BE2C (cell line): Measurements from ENCODE around the gene BOC.

ENCODE experiments used
- DNase-seq: peaks from one replicate; pipeline ENCODE4 v3.0.0-alpha.2; 2020
- H3K27me3 ChIP-seq: fragments of 250-450 bp; sonication (Bioruptor Pico); 2 replicates; pipeline ENCODE4 v1.5.1; 2020; ENCODE audit warnings: mild to moderate bottlenecking
- H3K36me3 ChIP-seq: fragments of 250-450 bp; sonication (Bioruptor Pico); 2 replicates; pipeline ENCODE4 v1.5.1; 2020; ENCODE audit warnings: mild to moderate bottlenecking
- H3K4me1 ChIP-seq: fragments of 250-450 bp; sonication (Bioruptor Pico); 2 replicates; pipeline ENCODE4 v1.5.1; 2020
- H3K4me3 ChIP-seq: 2 replicates; pipeline ENCODE4 v1.5.1; 2011; ENCODE audit warnings: low read depth, low read length
- H3K9me3 ChIP-seq: fragments of 250-450 bp; sonication (Bioruptor Pico); 2 replicates; pipeline ENCODE4 v1.5.1; 2020
- TF ChIP-seq, protein P1 (sequence below): IDR thresholded peaks from 2 replicates; pipeline ENCODE4 v1.5.1; 2012; ENCODE audit warnings: mild to moderate bottlenecking, low read depth, low read length

The BOC gene

DNA sequence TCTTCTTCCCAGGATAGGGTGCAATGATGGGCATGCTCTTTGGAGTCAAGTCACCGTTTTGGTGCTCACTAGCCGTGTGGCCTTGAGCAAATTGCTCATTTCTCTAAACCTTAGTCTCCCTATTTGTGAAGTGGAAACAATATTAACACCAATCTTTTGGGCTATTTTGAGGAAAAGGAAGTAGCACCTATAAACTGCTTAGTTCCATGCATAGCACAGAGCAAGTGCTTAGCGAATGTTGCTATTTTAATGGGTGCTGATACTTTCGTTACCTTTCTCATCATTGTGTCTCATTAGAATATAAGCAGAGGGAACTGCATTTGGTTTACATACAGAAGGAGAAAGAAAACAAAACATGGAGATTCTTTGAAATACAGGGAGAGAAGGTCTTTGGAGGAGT, 66.1 kb downstream of the BOC start:
- Histone ChIP-seq H3K27me3 (no peaks in the 10 kb centered on the region), H3K36me3 (no peaks in the 10 kb centered on the region), H3K4me1 (peaks cover under 1% of the 10 kb centered on the region), H3K9me3 (no peaks in the 10 kb centered on the region), H3K4me3 (no peak overlapping the region)
- TF ChIP-seq, protein P1, sequence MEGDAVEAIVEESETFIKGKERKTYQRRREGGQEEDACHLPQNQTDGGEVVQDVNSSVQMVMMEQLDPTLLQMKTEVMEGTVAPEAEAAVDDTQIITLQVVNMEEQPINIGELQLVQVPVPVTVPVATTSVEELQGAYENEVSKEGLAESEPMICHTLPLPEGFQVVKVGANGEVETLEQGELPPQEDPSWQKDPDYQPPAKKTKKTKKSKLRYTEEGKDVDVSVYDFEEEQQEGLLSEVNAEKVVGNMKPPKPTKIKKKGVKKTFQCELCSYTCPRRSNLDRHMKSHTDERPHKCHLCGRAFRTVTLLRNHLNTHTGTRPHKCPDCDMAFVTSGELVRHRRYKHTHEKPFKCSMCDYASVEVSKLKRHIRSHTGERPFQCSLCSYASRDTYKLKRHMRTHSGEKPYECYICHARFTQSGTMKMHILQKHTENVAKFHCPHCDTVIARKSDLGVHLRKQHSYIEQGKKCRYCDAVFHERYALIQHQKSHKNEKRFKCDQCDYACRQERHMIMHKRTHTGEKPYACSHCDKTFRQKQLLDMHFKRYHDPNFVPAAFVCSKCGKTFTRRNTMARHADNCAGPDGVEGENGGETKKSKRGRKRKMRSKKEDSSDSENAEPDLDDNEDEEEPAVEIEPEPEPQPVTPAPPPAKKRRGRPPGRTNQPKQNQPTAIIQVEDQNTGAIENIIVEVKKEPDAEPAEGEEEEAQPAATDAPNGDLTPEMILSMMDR: no peak
- no peak for DNase-seq

DNA sequence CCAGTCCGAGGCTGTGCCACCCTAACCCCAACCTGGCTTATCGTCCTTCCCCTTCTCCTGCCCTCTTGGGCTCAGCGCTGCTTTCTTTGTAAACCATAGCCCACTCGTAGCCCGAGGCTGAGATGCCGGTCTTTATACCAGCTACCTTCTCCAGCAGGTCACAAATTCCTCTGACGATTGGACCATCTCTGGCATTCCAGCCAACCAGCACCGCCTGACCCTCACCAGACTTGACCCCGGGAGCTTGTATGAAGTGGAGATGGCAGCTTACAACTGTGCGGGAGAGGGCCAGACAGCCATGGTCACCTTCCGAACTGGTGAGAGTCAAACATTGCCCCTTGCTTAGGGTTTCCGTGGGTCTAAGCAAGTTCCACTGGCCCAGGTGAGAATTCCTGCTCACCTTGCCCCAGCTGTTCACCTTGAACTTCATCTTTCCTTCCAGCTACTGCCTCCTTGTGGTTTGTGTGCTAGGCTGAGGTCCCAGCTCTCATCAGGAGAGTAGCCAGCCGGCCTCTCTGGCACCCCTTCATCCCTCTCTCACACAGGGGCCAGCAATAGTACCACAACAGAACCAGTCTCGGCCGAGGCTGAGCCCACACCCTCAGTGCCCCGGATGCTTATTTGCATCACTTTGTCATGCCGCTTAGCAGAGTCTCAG, 66.7 kb downstream of the BOC start:
- Histone ChIP-seq H3K27me3 (no peaks in the 10 kb centered on the region), H3K9me3 (no peaks in the 10 kb centered on the region), H3K4me3 (no peak overlapping the region), H3K4me1 (no peaks in the 10 kb centered on the region), H3K36me3 (no peaks in the 10 kb centered on the region)
- TF ChIP-seq, protein P1: no peak
- no peak for DNase-seq

DNA sequence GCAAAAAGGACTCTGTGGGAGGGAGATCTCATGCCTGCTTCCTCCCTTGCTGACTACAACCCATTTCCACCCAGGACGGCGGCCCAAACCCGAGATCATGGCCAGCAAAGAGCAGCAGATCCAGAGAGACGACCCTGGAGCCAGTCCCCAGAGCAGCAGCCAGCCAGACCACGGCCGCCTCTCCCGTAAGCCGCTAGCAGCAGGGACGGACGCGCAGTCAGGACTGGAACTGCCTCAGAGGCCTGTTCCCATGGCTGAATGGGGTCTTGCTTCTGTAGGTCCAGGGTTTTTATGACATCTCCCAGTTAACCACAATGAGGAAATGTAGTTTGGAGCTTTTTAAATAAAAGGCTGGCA, 67.2 kb downstream of the BOC start:
- H3K4me3 ChIP-seq: no peak overlapping the region
- DNase-seq: no peak
- H3K4me1 ChIP-seq: no peaks in the 10 kb centered on the region
- H3K27me3 ChIP-seq: no peaks in the 10 kb centered on the region
- TF ChIP-seq, protein P1: no peak
- H3K9me3 ChIP-seq: no peaks in the 10 kb centered on the region
- H3K36me3 ChIP-seq: no peaks in the 10 kb centered on the region

DNA sequence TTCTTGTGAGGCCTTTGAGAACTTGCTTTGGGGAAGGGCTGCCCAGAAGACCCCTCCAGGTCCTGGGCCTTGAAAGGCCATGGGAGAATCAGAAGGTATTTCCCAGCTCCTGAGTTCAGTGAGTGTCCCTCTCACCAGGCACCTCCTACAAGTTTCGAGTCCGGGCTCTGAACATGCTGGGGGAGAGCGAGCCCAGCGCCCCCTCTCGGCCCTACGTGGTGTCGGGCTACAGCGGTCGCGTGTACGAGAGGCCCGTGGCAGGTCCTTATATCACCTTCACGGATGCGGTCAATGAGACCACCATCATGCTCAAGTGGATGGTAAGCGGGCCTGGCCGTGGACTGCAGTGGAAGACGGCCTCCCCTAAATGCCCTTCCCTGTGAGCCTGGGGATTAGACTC, 68.3 kb downstream of the BOC start:
- TF ChIP-seq, protein P1: no peak
- H3K36me3 ChIP-seq: no peaks in the 10 kb centered on the region
- no peaks in the 10 kb centered on the region for H3K9me3 ChIP-seq
- DNase-seq: no peak
- no peaks in the 10 kb centered on the region for H3K4me1 ChIP-seq
- H3K27me3 ChIP-seq: no peaks in the 10 kb centered on the region
- H3K4me3 ChIP-seq: no peak overlapping the region

DNA sequence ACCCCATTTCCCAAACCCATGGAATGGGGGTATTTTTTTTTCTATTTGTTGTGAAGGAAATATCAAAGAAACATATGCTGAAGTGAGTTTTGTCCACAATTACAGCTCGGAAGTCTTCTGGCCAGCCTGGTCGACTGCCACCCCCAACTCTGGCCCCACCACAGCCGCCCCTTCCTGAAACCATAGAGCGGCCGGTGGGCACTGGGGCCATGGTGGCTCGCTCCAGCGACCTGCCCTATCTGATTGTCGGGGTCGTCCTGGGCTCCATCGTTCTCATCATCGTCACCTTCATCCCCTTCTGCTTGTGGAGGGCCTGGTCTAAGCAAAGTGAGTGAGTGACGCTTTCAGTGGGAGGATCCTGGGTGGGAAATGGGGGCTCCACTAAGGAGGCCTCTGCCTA, 71.9 kb downstream of the BOC start:
- H3K9me3 ChIP-seq: no peaks in the 10 kb centered on the region
- TF ChIP-seq, protein P1: no peak
- DNase-seq: no peak
- no peaks in the 10 kb centered on the region for H3K36me3 ChIP-seq
- no peaks in the 10 kb centered on the region for H3K27me3 ChIP-seq
- H3K4me3 ChIP-seq: no peak overlapping the region
- H3K4me1 ChIP-seq: peaks cover 10% of the 10 kb centered on the region; the same call in 1 of the 2 replicates

DNA sequence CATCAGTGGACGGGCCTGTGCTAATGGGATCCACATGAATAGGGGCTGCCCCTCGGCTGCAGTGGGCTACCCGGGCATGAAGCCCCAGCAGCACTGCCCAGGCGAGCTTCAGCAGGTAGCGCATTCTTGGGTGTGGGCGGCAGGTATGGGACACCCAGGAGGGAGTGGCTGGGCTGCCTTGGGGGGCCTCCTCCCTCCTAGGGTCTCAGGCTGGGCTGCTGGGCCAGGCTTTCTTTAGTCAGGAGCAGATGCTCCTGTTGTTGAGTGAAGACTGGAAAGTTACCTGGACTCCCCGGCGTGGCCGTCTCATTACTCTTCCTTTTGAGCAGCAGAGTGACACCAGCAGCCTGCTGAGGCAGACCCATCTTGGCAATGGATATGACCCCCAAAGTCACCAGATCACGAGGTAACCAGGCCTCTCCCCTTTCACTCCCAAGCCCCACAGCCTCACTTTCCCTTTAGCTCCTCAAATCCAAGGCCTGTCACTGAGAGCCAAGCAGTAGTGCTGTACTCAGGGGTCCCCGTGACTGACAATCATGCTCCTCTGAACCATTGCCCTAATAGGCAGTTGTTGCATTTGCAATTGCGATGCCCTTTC, 73.2 kb downstream of the BOC start:
- TF ChIP-seq, protein P1: no peak
- DNase-seq: no peak
- H3K4me1 ChIP-seq: peaks cover 10% of the 10 kb centered on the region; the same call in 1 of the 2 replicates
- no peaks in the 10 kb centered on the region for H3K27me3 ChIP-seq
- H3K9me3 ChIP-seq: no peaks in the 10 kb centered on the region
- no peaks in the 10 kb centered on the region for H3K36me3 ChIP-seq
- no peak overlapping the region for H3K4me3 ChIP-seq
